KMS-11 (cell line): Measurements from ENCODE around the gene SLC39A8.
A peak's percentile ranks its signal among the peaks of the same experiment; 100 is the strongest.

ENCODE experiments used
- H2AFZ ChIP-seq: fragments of 200-600 bp; sonication (generic); 2 replicates; pipeline ENCODE4 v1.6.1; 2016; ENCODE audit warnings: antibody characterized with exemption, mixed run types, low read depth
- H3K27ac ChIP-seq: fragments of 200-600 bp; sonication (generic); 2 replicates; pipeline ENCODE4 v1.6.1; 2016; ENCODE audit warnings: mild to moderate bottlenecking, mixed run types
- H3K27me3 ChIP-seq: fragments of 200-600 bp; sonication (generic); 2 replicates; pipeline ENCODE4 v1.6.1; 2017; ENCODE audit warnings: mild to moderate bottlenecking, low read depth, mixed run types, moderate library complexity; ENCODE audit not compliant: insufficient read depth
- H3K36me3 ChIP-seq: fragments of 200-600 bp; sonication (generic); 2 replicates; pipeline ENCODE4 v1.6.1; 2017; ENCODE audit warnings: mild to moderate bottlenecking, mixed run types; ENCODE audit not compliant: insufficient read depth
- H3K4me1 ChIP-seq: fragments of 200-600 bp; sonication (generic); 2 replicates; pipeline ENCODE4 v1.6.1; 2016; ENCODE audit warnings: mild to moderate bottlenecking, low read depth, mixed run types; ENCODE audit not compliant: poor library complexity, severe bottlenecking
- H3K4me2 ChIP-seq: fragments of 200-600 bp; sonication (generic); 2 replicates; pipeline ENCODE4 v1.7.0; 2016; ENCODE audit warnings: mild to moderate bottlenecking, mixed run types
- H3K4me3 ChIP-seq: fragments of 200-600 bp; sonication (generic); IDR thresholded peaks from 2 replicates; pipeline ENCODE4 v1.6.1; 2017; ENCODE audit warnings: low read depth, low read length, mixed read lengths; ENCODE audit not compliant: insufficient read depth
- H3K79me2 ChIP-seq: fragments of 200-600 bp; sonication (generic); 2 replicates; pipeline ENCODE4 v1.6.1; 2016; ENCODE audit warnings: low read depth, mixed run types; ENCODE audit not compliant: insufficient read depth
- H3K9ac ChIP-seq: fragments of 200-600 bp; sonication (generic); 2 replicates; pipeline ENCODE4 v1.6.1; 2016; ENCODE audit warnings: mild to moderate bottlenecking, mixed run types
- H4K20me1 ChIP-seq: fragments of 200-600 bp; sonication (generic); 2 replicates; pipeline ENCODE4 v1.6.1; 2016; ENCODE audit warnings: mild to moderate bottlenecking, mixed run types; ENCODE audit not compliant: insufficient read depth
- CTCF ChIP-seq: fragments of 200-600 bp; sonication (generic); conservative IDR thresholded peaks from 2 replicates; pipeline ENCODE4 v1.6.1; 2017; ENCODE audit warnings: low read depth, mild to moderate bottlenecking, antibody characterized with exemption, low read length, moderate library complexity, mixed read lengths

SLC39A8 gene

GRCh38 chr4:102268355-102268754, 76.9 kb downstream of the SLC39A8 start:
- no peak overlapping the region for H3K4me3 ChIP-seq
- TF ChIP-seq CTCF = no peak
- no peaks in the 10 kb centered on the region for H3K4me1 ChIP-seq

GRCh38 chr4:102263024-102263787, 82.1 kb downstream of the SLC39A8 start:
- Histone ChIP-seq H3K79me2 (no peaks in the 10 kb centered on the region), H3K27me3 (no peaks in the 10 kb centered on the region), H3K4me3 (no peak overlapping the region), H3K27ac (no peak overlapping the region), H3K4me1 (no peaks in the 10 kb centered on the region), H3K36me3 (no peaks in the 10 kb centered on the region), H4K20me1 (no peaks in the 10 kb centered on the region), H3K4me2 (no peak overlapping the region), H2AFZ (no peak overlapping the region), H3K9ac (no peak overlapping the region)
- peak; percentile 73 for TF ChIP-seq CTCF

More at GRCh38 chr4:102268355-102268754, 76.9 kb downstream of the SLC39A8 start:
- no peak overlapping the region for H3K9ac ChIP-seq
- no peaks in the 10 kb centered on the region for H3K27me3 ChIP-seq
- no peak overlapping the region for H3K27ac ChIP-seq
- H2AFZ ChIP-seq = no peak overlapping the region
- no peaks in the 10 kb centered on the region for H4K20me1 ChIP-seq
- no peaks in the 10 kb centered on the region for H3K36me3 ChIP-seq
- no peak overlapping the region for H3K4me2 ChIP-seq
- H3K79me2 ChIP-seq = no peaks in the 10 kb centered on the region

GRCh38 chr4:102259702-102260101, 85.6 kb downstream of the SLC39A8 start:
- H3K4me2 ChIP-seq = no peak overlapping the region
- H3K79me2 ChIP-seq = no peaks in the 10 kb centered on the region
- no peaks in the 10 kb centered on the region for H4K20me1 ChIP-seq
- no peaks in the 10 kb centered on the region for H3K36me3 ChIP-seq
- H2AFZ ChIP-seq = no peak overlapping the region
- H3K27ac ChIP-seq = no peak overlapping the region
- H3K9ac ChIP-seq = no peak overlapping the region
- no peaks in the 10 kb centered on the region for H3K27me3 ChIP-seq
- no peaks in the 10 kb centered on the region for H3K4me1 ChIP-seq
- H3K4me3 ChIP-seq = no peak overlapping the region
- TF ChIP-seq CTCF = no peak

- Histone ChIP-seq H3K79me2 (no peaks in the 10 kb centered on the region), H2AFZ (no peak overlapping the region), H3K9ac (no peak overlapping the region), H3K27ac (no peak overlapping the region), H3K4me1 (no peaks in the 10 kb centered on the region), H4K20me1 (no peaks in the 10 kb centered on the region), H3K4me3 (no peak overlapping the region), H3K36me3 (no peaks in the 10 kb centered on the region), H3K27me3 (no peaks in the 10 kb centered on the region), H3K4me2 (no peak overlapping the region)
- TF ChIP-seq CTCF = no peak
Measured at GRCh38 chr4:102259081-102259480, 86.2 kb downstream of the SLC39A8 start.
